SK-N-SH (cell line): ENCODE results near the gene IFNL3.

ENCODE experiments used
- FOSL2 ChIP-seq: IDR thresholded peaks from 2 replicates; pipeline ENCODE4 v1.4.0; 2012; ENCODE audit warnings: low read depth, mild to moderate bottlenecking, moderate library complexity, borderline replicate concordance
- POLR2AphosphoS5 ChIP-seq: IDR thresholded peaks from 2 replicates; pipeline ENCODE4 v1.6.1; 2012; ENCODE audit warnings: low read depth, low read length
- YY1 ChIP-seq: IDR thresholded peaks from 2 replicates; pipeline ENCODE4 v1.4.0; 2012; ENCODE audit warnings: low read depth, mild to moderate bottlenecking
- TF ChIP-seq, protein P1 (sequence below): fragments of 200-600 bp; sonication (generic); IDR thresholded peaks from 2 replicates; pipeline ENCODE4 v1.6.1; 2017; ENCODE audit warnings: antibody characterized with exemption, mild to moderate bottlenecking, moderate library complexity
- TF ChIP-seq, protein P2 (sequence below): IDR thresholded peaks from 2 replicates; pipeline ENCODE4 v1.6.1; 2012; ENCODE audit warnings: mild to moderate bottlenecking, low read depth, low read length, moderate library complexity

DNA sequence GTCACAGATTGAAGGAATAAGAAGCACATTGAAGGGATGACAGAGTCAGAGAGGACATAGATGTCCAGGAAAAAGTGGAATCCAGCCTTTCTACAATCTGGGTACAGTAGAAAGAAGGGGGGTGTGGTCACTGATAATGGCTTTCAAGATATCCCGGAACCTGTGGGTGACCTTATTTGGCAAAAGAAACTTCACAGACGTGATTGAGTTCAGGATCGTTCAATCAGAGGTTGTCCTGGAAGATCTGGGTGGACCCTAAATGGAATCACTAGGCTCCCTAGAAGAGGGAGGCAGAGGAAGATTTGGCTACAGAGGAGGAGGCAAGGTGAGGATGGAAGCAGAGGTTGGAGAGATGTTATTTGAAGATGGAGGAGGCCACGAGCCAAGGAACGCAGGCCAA is 27.7 kb downstream of the IFNL3 start:
- TF ChIP-seq, protein P1, sequence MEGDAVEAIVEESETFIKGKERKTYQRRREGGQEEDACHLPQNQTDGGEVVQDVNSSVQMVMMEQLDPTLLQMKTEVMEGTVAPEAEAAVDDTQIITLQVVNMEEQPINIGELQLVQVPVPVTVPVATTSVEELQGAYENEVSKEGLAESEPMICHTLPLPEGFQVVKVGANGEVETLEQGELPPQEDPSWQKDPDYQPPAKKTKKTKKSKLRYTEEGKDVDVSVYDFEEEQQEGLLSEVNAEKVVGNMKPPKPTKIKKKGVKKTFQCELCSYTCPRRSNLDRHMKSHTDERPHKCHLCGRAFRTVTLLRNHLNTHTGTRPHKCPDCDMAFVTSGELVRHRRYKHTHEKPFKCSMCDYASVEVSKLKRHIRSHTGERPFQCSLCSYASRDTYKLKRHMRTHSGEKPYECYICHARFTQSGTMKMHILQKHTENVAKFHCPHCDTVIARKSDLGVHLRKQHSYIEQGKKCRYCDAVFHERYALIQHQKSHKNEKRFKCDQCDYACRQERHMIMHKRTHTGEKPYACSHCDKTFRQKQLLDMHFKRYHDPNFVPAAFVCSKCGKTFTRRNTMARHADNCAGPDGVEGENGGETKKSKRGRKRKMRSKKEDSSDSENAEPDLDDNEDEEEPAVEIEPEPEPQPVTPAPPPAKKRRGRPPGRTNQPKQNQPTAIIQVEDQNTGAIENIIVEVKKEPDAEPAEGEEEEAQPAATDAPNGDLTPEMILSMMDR, result no peak
- TF ChIP-seq FOSL2 (no peak), YY1 (no peak), POLR2AphosphoS5 (no peak)
- TF ChIP-seq, protein P2, sequence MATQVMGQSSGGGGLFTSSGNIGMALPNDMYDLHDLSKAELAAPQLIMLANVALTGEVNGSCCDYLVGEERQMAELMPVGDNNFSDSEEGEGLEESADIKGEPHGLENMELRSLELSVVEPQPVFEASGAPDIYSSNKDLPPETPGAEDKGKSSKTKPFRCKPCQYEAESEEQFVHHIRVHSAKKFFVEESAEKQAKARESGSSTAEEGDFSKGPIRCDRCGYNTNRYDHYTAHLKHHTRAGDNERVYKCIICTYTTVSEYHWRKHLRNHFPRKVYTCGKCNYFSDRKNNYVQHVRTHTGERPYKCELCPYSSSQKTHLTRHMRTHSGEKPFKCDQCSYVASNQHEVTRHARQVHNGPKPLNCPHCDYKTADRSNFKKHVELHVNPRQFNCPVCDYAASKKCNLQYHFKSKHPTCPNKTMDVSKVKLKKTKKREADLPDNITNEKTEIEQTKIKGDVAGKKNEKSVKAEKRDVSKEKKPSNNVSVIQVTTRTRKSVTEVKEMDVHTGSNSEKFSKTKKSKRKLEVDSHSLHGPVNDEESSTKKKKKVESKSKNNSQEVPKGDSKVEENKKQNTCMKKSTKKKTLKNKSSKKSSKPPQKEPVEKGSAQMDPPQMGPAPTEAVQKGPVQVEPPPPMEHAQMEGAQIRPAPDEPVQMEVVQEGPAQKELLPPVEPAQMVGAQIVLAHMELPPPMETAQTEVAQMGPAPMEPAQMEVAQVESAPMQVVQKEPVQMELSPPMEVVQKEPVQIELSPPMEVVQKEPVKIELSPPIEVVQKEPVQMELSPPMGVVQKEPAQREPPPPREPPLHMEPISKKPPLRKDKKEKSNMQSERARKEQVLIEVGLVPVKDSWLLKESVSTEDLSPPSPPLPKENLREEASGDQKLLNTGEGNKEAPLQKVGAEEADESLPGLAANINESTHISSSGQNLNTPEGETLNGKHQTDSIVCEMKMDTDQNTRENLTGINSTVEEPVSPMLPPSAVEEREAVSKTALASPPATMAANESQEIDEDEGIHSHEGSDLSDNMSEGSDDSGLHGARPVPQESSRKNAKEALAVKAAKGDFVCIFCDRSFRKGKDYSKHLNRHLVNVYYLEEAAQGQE, result no peak
